Measurements from ENCODE around the gene NVL.

- TF ChIP-seq CTCF (IDR thresholded peaks at IDR 0.05) (no peak), POLR2A (IDR thresholded peaks at IDR 0.05) (no peak)
These were observed 8.3 kb downstream of the NVL start for GRCh38 chr1:224321706-224322105.

Data from uterus (tissue), 2 donors.